ENCODE measurements around the gene TSPEAR. TPM values are rescaled to one million over a fixed set of nuclear protein-coding genes. Genes with fewer than 3 reads are reported as not detected.

Gene TSPEAR
- total RNA-seq, 2 experiments from 2014 or later: not detected

DNA sequence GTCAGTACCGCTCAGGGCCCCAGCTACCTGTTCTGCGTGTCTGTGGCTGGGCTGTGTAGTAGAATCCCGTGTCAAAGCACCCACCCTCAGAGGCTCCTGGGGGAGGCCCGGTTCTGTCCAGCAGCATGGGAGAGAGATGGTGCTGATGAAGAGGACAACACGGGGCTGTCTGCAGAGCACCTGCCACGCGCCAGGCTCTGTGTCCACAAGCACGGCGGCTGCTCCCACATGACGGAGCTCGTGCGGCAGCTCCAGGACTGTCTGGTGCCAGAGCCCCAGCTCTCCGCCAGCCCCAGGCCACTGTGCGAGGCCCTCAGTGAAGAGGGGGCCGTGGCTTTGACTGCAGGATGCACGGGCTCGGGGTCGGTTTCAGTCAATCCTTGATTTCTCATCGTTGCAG, 42.0 kb upstream of the TSPEAR start:
- Histone ChIP-seq H3K36me3 (ENCODE audit: insufficient read depth, low read length) (no peaks in the 10 kb centered on the region), H3K9me3 (ENCODE audit: low read length) (no peaks in the 10 kb centered on the region), H3K4me2 (ENCODE audit: low read length) (no peak overlapping the region), H3K4me1 (ENCODE audit: insufficient read depth, low read length, poor library complexity, severe bottlenecking) (no peaks in the 10 kb centered on the region), H3K79me2 (ENCODE audit: insufficient read depth, low read depth, low read length) (no peaks in the 10 kb centered on the region), H3K27ac (ENCODE audit: low read depth, low read length, poor library complexity, severe bottlenecking) (no peak overlapping the region), H4K20me1 (ENCODE audit: insufficient read depth, low read length) (no peaks in the 10 kb centered on the region), H3K4me3 (ENCODE audit: low read depth, low read length, poor library complexity, severe bottlenecking) (no peak overlapping the region), H2AFZ (ENCODE audit: low read length) (no peak overlapping the region), H3K9me2 (ENCODE audit: insufficient read depth, low read length) (no peaks in the 10 kb centered on the region)
- TF ChIP-seq EZH2phosphoT487 (IDR thresholded peaks at IDR 0.05; ENCODE audit: borderline replicate concordance, low read depth, low read length): no peak
- TF ChIP-seq, protein P1, sequence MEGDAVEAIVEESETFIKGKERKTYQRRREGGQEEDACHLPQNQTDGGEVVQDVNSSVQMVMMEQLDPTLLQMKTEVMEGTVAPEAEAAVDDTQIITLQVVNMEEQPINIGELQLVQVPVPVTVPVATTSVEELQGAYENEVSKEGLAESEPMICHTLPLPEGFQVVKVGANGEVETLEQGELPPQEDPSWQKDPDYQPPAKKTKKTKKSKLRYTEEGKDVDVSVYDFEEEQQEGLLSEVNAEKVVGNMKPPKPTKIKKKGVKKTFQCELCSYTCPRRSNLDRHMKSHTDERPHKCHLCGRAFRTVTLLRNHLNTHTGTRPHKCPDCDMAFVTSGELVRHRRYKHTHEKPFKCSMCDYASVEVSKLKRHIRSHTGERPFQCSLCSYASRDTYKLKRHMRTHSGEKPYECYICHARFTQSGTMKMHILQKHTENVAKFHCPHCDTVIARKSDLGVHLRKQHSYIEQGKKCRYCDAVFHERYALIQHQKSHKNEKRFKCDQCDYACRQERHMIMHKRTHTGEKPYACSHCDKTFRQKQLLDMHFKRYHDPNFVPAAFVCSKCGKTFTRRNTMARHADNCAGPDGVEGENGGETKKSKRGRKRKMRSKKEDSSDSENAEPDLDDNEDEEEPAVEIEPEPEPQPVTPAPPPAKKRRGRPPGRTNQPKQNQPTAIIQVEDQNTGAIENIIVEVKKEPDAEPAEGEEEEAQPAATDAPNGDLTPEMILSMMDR (conservative IDR thresholded peaks at IDR 0.05; ENCODE audit: low read length): no peak
- intact Hi-C loops (cut with micrococcal nuclease; ENCODE audit: unreplicated experiment): no loop called here
- DNase-seq (ENCODE audit: low spot score): no peak
- ChIA-PET CTCF (ENCODE audit: unreplicated experiment) (no interaction called here), POLR2A (no interaction called here)
- no TSS peak for BruUV-seq (replicated peaks)

DNA sequence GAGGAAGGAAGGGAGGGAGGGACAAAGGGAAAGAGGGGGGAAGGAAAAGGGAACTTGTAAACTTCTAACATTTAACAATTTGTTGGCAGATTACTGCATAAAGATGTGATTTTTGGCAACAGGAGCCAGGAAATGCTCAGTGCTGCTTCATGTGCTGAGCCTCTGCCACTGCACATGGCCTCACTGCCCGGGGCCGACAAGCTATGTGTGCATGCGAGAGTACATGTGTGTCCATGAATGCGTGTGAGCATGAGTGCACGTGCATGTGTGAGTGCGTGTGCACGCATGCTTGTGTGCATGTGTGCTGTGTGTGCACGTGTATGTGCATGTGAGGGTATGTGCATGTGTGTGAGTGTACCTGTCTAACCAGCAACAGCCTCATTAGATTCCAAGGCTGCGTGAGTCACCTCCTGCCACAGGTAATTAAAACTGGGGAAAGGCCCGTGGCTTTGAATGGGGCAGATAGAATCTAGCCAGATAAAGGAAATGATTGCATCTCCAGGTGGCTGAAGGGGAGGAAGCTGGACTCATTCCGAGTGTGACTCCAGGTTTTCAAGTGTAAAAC, 41.4 kb upstream of the TSPEAR start:
- H3K4me3 ChIP-seq (ENCODE audit: low read depth, low read length, poor library complexity, severe bottlenecking): no peak overlapping the region
- H2AFZ ChIP-seq (ENCODE audit: low read length): no peak overlapping the region
- TF ChIP-seq, protein P1 (conservative IDR thresholded peaks at IDR 0.05; ENCODE audit: low read length): no peak
- TF ChIP-seq EZH2phosphoT487 (IDR thresholded peaks at IDR 0.05; ENCODE audit: borderline replicate concordance, low read depth, low read length): no peak
- no peaks in the 10 kb centered on the region for H4K20me1 ChIP-seq (ENCODE audit: insufficient read depth, low read length)
- H3K27ac ChIP-seq (ENCODE audit: low read depth, low read length, poor library complexity, severe bottlenecking): no peak overlapping the region
- H3K79me2 ChIP-seq (ENCODE audit: insufficient read depth, low read depth, low read length): no peaks in the 10 kb centered on the region
- no peaks in the 10 kb centered on the region for H3K9me3 ChIP-seq (ENCODE audit: low read length)
- no TSS peak for BruUV-seq (replicated peaks)
- H3K9me2 ChIP-seq (ENCODE audit: insufficient read depth, low read length): no peaks in the 10 kb centered on the region
- POLR2A ChIA-PET: no interaction called here
- no peaks in the 10 kb centered on the region for H3K4me1 ChIP-seq (ENCODE audit: insufficient read depth, low read length, poor library complexity, severe bottlenecking)
- CTCF ChIA-PET (ENCODE audit: unreplicated experiment): interaction anchor here (0.6 kb wide), 1 partner anchor 125 kb away, joined by 3 read pairs; no protein-coding TSS in a partner anchor
- H3K36me3 ChIP-seq (ENCODE audit: insufficient read depth, low read length): no peaks in the 10 kb centered on the region
- no peak for DNase-seq (ENCODE audit: low spot score)
- intact Hi-C loops (cut with micrococcal nuclease; ENCODE audit: unreplicated experiment): no loop called here
- H3K4me2 ChIP-seq (ENCODE audit: low read length): no peak overlapping the region

DNA sequence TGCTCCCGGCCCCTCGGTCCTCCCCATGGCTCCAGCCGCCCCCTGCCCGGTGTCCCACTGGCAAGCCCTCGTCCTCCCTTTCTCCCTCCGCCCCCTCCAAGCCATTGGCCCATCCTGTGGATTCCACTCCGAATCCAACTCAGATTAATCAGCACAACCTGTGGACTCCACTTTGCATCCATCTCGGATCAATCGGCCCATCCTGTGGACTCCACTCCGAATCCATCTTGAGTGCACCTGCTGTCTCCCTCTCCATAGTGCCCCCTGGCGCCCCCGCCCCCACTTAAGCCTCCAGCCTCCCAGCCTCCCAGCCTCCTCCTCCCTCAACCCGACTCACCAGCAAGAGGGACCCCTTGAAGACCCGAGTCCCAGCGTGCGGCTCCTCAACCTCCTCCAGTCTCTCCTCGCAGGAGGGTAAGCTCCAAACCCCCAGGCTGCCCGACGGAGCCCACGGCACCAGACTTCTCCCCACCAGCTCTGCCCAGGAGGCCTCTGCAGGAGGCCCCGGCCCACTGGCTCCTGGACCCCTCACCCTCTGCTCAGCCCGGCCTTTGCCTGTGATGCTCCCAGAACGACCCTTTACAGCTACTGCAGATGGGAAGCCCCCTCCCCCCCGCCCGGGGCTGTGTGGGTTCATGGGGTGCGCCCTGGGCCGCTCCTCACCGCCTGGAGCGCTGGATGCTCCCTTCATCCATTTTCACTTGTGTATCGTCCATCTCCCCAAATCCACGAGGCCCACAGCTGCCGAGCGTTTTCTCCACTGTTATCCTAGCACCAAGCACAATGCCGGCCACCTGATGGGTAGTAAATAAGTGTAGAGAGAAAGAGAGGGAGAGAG, 40.6 kb upstream of the TSPEAR start:
- Histone ChIP-seq H3K4me3 (ENCODE audit: low read depth, low read length, poor library complexity, severe bottlenecking) (no peak overlapping the region), H3K27ac (ENCODE audit: low read depth, low read length, poor library complexity, severe bottlenecking) (no peak overlapping the region), H3K4me1 (ENCODE audit: insufficient read depth, low read length, poor library complexity, severe bottlenecking) (no peaks in the 10 kb centered on the region), H4K20me1 (ENCODE audit: insufficient read depth, low read length) (no peaks in the 10 kb centered on the region), H3K36me3 (ENCODE audit: insufficient read depth, low read length) (no peaks in the 10 kb centered on the region), H3K79me2 (ENCODE audit: insufficient read depth, low read depth, low read length) (no peaks in the 10 kb centered on the region), H3K9me3 (ENCODE audit: low read length) (no peaks in the 10 kb centered on the region), H3K9me2 (ENCODE audit: insufficient read depth, low read length) (no peaks in the 10 kb centered on the region), H2AFZ (ENCODE audit: low read length) (no peak overlapping the region), H3K4me2 (ENCODE audit: low read length) (no peak overlapping the region)
- no peak for DNase-seq (ENCODE audit: low spot score)
- no TSS peak for BruUV-seq (replicated peaks)
- POLR2A ChIA-PET: no interaction called here
- CTCF ChIA-PET (ENCODE audit: unreplicated experiment): interaction anchor here (0.6 kb wide), 1 partner anchor 124 kb away, joined by 3 read pairs; no protein-coding TSS in a partner anchor
- no peak for TF ChIP-seq EZH2phosphoT487 (IDR thresholded peaks at IDR 0.05; ENCODE audit: borderline replicate concordance, low read depth, low read length)
- TF ChIP-seq, protein P1 (conservative IDR thresholded peaks at IDR 0.05; ENCODE audit: low read length): no peak
- intact Hi-C loops (cut with micrococcal nuclease; ENCODE audit: unreplicated experiment): no loop called here

All from OCI-LY7 (cell line).